OCI-LY1 (cell line): Measurements from ENCODE around the gene OXSR1.

Source experiments
- H2AFZ ChIP-seq: fragments of 200-600 bp; sonication (generic), shearing (Covaris generic); 2 replicates; pipeline ENCODE4 v1.6.0; 2014; ENCODE audit warnings: antibody characterized with exemption, mild to moderate bottlenecking, low read length
- H3F3A ChIP-seq: fragments of 200-600 bp; sonication (generic), shearing (Covaris generic); 2 replicates; pipeline ENCODE4 v1.6.0; 2014; ENCODE audit warnings: mild to moderate bottlenecking, antibody characterized with exemption, low read length, moderate library complexity; ENCODE audit not compliant: insufficient read depth
- H3K27ac ChIP-seq: fragments of 200-600 bp; sonication (generic); 2 replicates; pipeline ENCODE4 v1.5.1; 2014; ENCODE audit warnings: low read length, mixed run types, mild to moderate bottlenecking, low read depth; ENCODE audit not compliant: poor library complexity, severe bottlenecking
- H3K27me3 ChIP-seq: fragments of 200-600 bp; sonication (generic); 2 replicates; pipeline ENCODE4 v1.6.0; 2014; ENCODE audit warnings: antibody characterized with exemption, mild to moderate bottlenecking, low read length, moderate library complexity; ENCODE audit not compliant: insufficient read depth
- H3K36me3 ChIP-seq: fragments of 200-600 bp; sonication (generic); 2 replicates; pipeline ENCODE4 v1.6.1; 2014; ENCODE audit warnings: mild to moderate bottlenecking, antibody characterized with exemption, low read length, moderate library complexity, mixed read lengths; ENCODE audit not compliant: insufficient read depth
- H3K4me1 ChIP-seq: fragments of 200-600 bp; sonication (generic); 2 replicates; pipeline ENCODE4 v1.5.1; 2014; ENCODE audit warnings: mild to moderate bottlenecking, low read length, moderate library complexity; ENCODE audit not compliant: insufficient read depth, severe bottlenecking
- H3K4me2 ChIP-seq: fragments of 200-600 bp; sonication (generic), shearing (Covaris generic); 2 replicates; pipeline ENCODE4 v1.6.1; 2014; ENCODE audit warnings: low read length
- H3K4me3 ChIP-seq: fragments of 200-600 bp; sonication (generic); 2 replicates; pipeline ENCODE4 v1.5.1; 2014; ENCODE audit warnings: low read length, low read depth, mild to moderate bottlenecking, mixed read lengths; ENCODE audit not compliant: poor library complexity, severe bottlenecking
- H3K79me2 ChIP-seq: fragments of 200-600 bp; shearing (Covaris generic); 2 replicates; pipeline ENCODE4 v1.6.1; 2016; ENCODE audit warnings: mixed run types, low read length, mixed read lengths; ENCODE audit not compliant: insufficient read depth
- H3K9ac ChIP-seq: fragments of 200-600 bp; sonication (generic), shearing (Covaris generic); 2 replicates; pipeline ENCODE4 v1.6.1; 2014; ENCODE audit warnings: mild to moderate bottlenecking, low read length, mixed read lengths
- H3K9me2 ChIP-seq: fragments of 200-600 bp; sonication (generic), shearing (Covaris generic); 2 replicates; pipeline ENCODE4 v1.6.1; 2014; ENCODE audit warnings: low read depth, mild to moderate bottlenecking, low read length, mixed read lengths
- H3K9me3 ChIP-seq: fragments of 200-600 bp; shearing (Covaris generic); 2 replicates; pipeline ENCODE4 v1.6.1; 2014; ENCODE audit warnings: low read length, mixed read lengths
- H4K20me1 ChIP-seq: fragments of 200-600 bp; sonication (generic), shearing (Covaris generic); 2 replicates; pipeline ENCODE4 v1.6.0; 2016; ENCODE audit warnings: mild to moderate bottlenecking, low read length; ENCODE audit not compliant: insufficient read depth
- CTCF ChIP-seq: fragments of 200-600 bp; sonication (generic), shearing (Covaris generic); IDR thresholded peaks from 2 replicates; pipeline ENCODE4 v1.5.1; 2017; ENCODE audit warnings: mild to moderate bottlenecking, antibody characterized with exemption, low read length, moderate library complexity, mixed read lengths
- EZH2 ChIP-seq: fragments of 200-600 bp; sonication (generic), shearing (Covaris generic); IDR thresholded peaks from 2 replicates; pipeline ENCODE4 v1.8.0; 2017; ENCODE audit warnings: borderline replicate concordance, mixed run types, mild to moderate bottlenecking, antibody characterized with exemption, low read length, moderate library complexity, mixed read lengths

The OXSR1 gene

GRCh38 chr3:38173834-38174418 lies 8.6 kb downstream of the OXSR1 start:
- Histone ChIP-seq H3K27me3 (no peaks in the 10 kb centered on the region), H3K36me3 (no peaks in the 10 kb centered on the region), H3K9ac (peak overlapping the region; percentile 1; the same call in 1 of the 2 replicates), H3F3A (no peaks in the 10 kb centered on the region), H2AFZ (no peak overlapping the region), H3K4me3 (peak overlapping the region; percentile 3), H3K27ac (peak overlapping the region; percentile 6), H3K4me1 (peaks cover 40% of the 10 kb centered on the region), H4K20me1 (no peaks in the 10 kb centered on the region), H3K4me2 (peak overlapping the region; percentile 37), H3K79me2 (peaks cover 92% of the 10 kb centered on the region), H3K9me3 (no peaks in the 10 kb centered on the region), H3K9me2 (no peaks in the 10 kb centered on the region)
- TF ChIP-seq EZH2, result no peak
- no peak for TF ChIP-seq CTCF

- Histone ChIP-seq H3K36me3 (0 out of 2 replicates have a peak, but pooled peaks cover 5% of the 10 kb centered on the region), H3F3A (no peaks in the 10 kb centered on the region), H3K9ac (no peak overlapping the region), H3K4me1 (peaks cover 21% of the 10 kb centered on the region), H3K79me2 (peaks cover 74% of the 10 kb centered on the region), H4K20me1 (no peaks in the 10 kb centered on the region), H3K4me3 (no peak overlapping the region), H3K9me2 (no peaks in the 10 kb centered on the region), H3K9me3 (no peaks in the 10 kb centered on the region), H3K27me3 (no peaks in the 10 kb centered on the region), H2AFZ (no peak overlapping the region), H3K4me2 (no peak overlapping the region), H3K27ac (no peak overlapping the region)
- TF ChIP-seq EZH2 (no peak), CTCF (no peak)
Observed at GRCh38 chr3:38177181-38177580, 11.8 kb downstream of the OXSR1 start.

- H2AFZ ChIP-seq, result no peak overlapping the region
- H3K27ac ChIP-seq, result no peak overlapping the region
- TF ChIP-seq CTCF (no peak), EZH2 (no peak)
- H3K4me2 ChIP-seq, result no peak overlapping the region
- H3F3A ChIP-seq, result no peaks in the 10 kb centered on the region
- no peaks in the 10 kb centered on the region for H3K27me3 ChIP-seq
- H3K9ac ChIP-seq, result no peak overlapping the region
- peaks cover 3% of the 10 kb centered on the region; the same call in 1 of the 2 replicates for H3K9me3 ChIP-seq
- no peaks in the 10 kb centered on the region for H3K9me2 ChIP-seq
- H3K4me1 ChIP-seq, result no peaks in the 10 kb centered on the region
- peaks cover 6% of the 10 kb centered on the region for H3K79me2 ChIP-seq
- no peak overlapping the region for H3K4me3 ChIP-seq
- no peaks in the 10 kb centered on the region for H4K20me1 ChIP-seq
- H3K36me3 ChIP-seq, result peaks cover 50% of the 10 kb centered on the region
Observed at GRCh38 chr3:38186781-38187180, 21.4 kb downstream of the OXSR1 start.
